ENCODE measurements around the gene SLC25A44.

- TF ChIP-seq POLR2A (IDR thresholded peaks at IDR 0.05), result no peak
- TF ChIP-seq CTCF (IDR thresholded peaks at IDR 0.05), result no peak
- TF ChIP-seq EP300 (IDR thresholded peaks at IDR 0.05), result no peak
- TF ChIP-seq POLR2AphosphoS5 (IDR thresholded peaks at IDR 0.05), result no peak
Measured at GRCh38 chr1:156226782-156227181, 32.9 kb downstream of the SLC25A44 start.

Data from stomach (tissue), 4 donors.